B cell (primary cell): ENCODE results near the gene ARRDC1. TPM values are rescaled to one million over a fixed set of nuclear protein-coding genes. Genes with fewer than 3 reads are reported as not detected.

Experiments used
- ATAC-seq: fragments of 200-7000 bp; cut with Tn5 transposase; one replicate; pipeline ENCODE4 v1.10.0; 2021; ENCODE audit warnings: low read depth, mild to moderate bottlenecking, moderate number of reproducible peaks, moderate library complexity
- CTCF ChIA-PET: fragments of 350-600 bp; sonication (Branson Sonifier 250); formaldehyde crosslinking; loops from one replicate; lab custom pipeline; 2021; ENCODE audit warnings: antibody characterized with exemption, inconsistent platforms; lab: Charles Lee
- POLR2A ChIA-PET: fragments of 350-600 bp; sonication (Branson Sonifier 250); formaldehyde crosslinking; loops from one replicate; lab custom pipeline; 2021; ENCODE audit warnings: antibody characterized with exemption; lab: Charles Lee
- DNase-seq: peaks from one replicate; pipeline ENCODE4 v3.0.0; 2013
- H2AFZ ChIP-seq: 2 replicates; pipeline ENCODE4 v1.6.1; 2012; ENCODE audit warnings: mild to moderate bottlenecking, low read depth, low read length; ENCODE audit not compliant: insufficient read depth, poor library complexity, severe bottlenecking
- H3K27ac ChIP-seq, 2 donors: 1 replicate in 1 of 2; 2 replicates in 1 of 2; pipeline ENCODE4 v1.5.1; 2012 to 2013; ENCODE audit warnings: low read length in 2 of 2, mild to moderate bottlenecking in 2 of 2, moderate library complexity in 1 of 2
- H3K27me3 ChIP-seq, 4 experiments: fragments of 200-600 bp in 1 of 4; sonication (generic) in 1 of 4; replicated peaks in 1 of 4; 1 replicate in 2 of 4; 2 replicates in 2 of 4; pipeline versions ENCODE4 v1.6.1 to v1.7.0; 2013 to 2016; ENCODE audit warnings: low read length in 3 of 4, mild to moderate bottlenecking in 2 of 4, mixed read lengths in 1 of 4, moderate library complexity in 1 of 4; ENCODE audit not compliant: insufficient read depth in 4 of 4, control insufficient read depth in 3 of 4; ENCODE audit errors: control extremely low read depth in 1 of 4
- H3K36me3 ChIP-seq, 2 experiments: replicated peaks in 1 of 2; 1 replicate in 1 of 2; 2 replicates in 1 of 2; pipeline versions ENCODE4 v1.6.1 to v1.7.1; 2013; ENCODE audit warnings: low read length in 1 of 2; ENCODE audit not compliant: insufficient read depth in 2 of 2, control insufficient read depth in 1 of 2; ENCODE audit errors: control extremely low read depth in 1 of 2, extremely low read depth in 1 of 2
- H3K4me1 ChIP-seq, 2 donors: fragments of 200-600 bp in 1 of 2; sonication (generic) in 1 of 2; 1 replicate in 1 of 2; 2 replicates in 1 of 2; pipeline versions ENCODE4 v1.5.1 to v1.6.1; 2013 to 2017; ENCODE audit warnings: low read length in 2 of 2; ENCODE audit not compliant: control insufficient read depth in 2 of 2, insufficient read depth in 2 of 2
- H3K4me2 ChIP-seq: replicated peaks from 2 replicates; pipeline ENCODE3; 2012; ENCODE audit warnings: mild to moderate bottlenecking, low read depth, low read length; ENCODE audit not compliant: poor library complexity, severe bottlenecking
- H3K4me3 ChIP-seq, 5 experiments: fragments of 200-600 bp in 1 of 5; sonication (generic) in 1 of 5; 1 replicate in 3 of 5; 2 replicates in 2 of 5; pipeline versions ENCODE4 v1.5.1 to v1.7.0; 2011 to 2016; ENCODE audit warnings: low read length in 4 of 5, mild to moderate bottlenecking in 4 of 5, low read depth in 2 of 5, control low read depth in 1 of 5, moderate library complexity in 1 of 5; ENCODE audit not compliant: insufficient read depth in 1 of 5; ENCODE audit errors: control extremely low read depth in 1 of 5, extremely low read depth in 1 of 5
- H3K79me2 ChIP-seq: fragments of 200-600 bp; sonication (generic); one replicate; pipeline ENCODE4 v1.6.0; 2016; ENCODE audit warnings: low read length; ENCODE audit not compliant: control insufficient read depth, insufficient read depth
- H3K9ac ChIP-seq: fragments of 200-600 bp; sonication (generic); 2 replicates; pipeline ENCODE4 v1.6.1; 2017; ENCODE audit warnings: mild to moderate bottlenecking, low read length, moderate library complexity
- H3K9me3 ChIP-seq, 3 donors: one replicate each; pipeline versions ENCODE4 v1.6.1 to v1.7.1; 2013; ENCODE audit warnings: low read length in 2 of 3; ENCODE audit not compliant: control insufficient read depth in 2 of 3, insufficient read depth in 1 of 3; ENCODE audit errors: control extremely low read depth in 1 of 3
- H4K20me1 ChIP-seq: 2 replicates; pipeline ENCODE4 v1.6.0; 2012; ENCODE audit warnings: mild to moderate bottlenecking, low read length; ENCODE audit not compliant: insufficient read depth, control insufficient read depth, poor library complexity, severe bottlenecking
- H3K27ac Mint-ChIP-seq: one replicate; pipeline ENCODE4 v1.8.0; 2021; ENCODE audit warnings: mixed read lengths
- H3K27me3 Mint-ChIP-seq: one replicate; pipeline ENCODE4 v1.8.0; 2021; ENCODE audit warnings: mixed read lengths
- H3K4me1 Mint-ChIP-seq: one replicate; pipeline ENCODE4 v1.8.0; 2021; ENCODE audit warnings: mixed read lengths
- H3K4me3 Mint-ChIP-seq: one replicate; pipeline ENCODE4 v1.8.0; 2021; ENCODE audit warnings: mixed read lengths
- H3K9me3 Mint-ChIP-seq: one replicate; pipeline ENCODE4 v1.8.0; 2022; ENCODE audit warnings: mixed read lengths; ENCODE audit not compliant: insufficient read depth
- CTCF ChIP-seq: fragments of 200-600 bp; IDR thresholded peaks from one replicate; pipeline ENCODE4 v1.8.0; 2022; ENCODE audit warnings: antibody characterized with exemption, mild to moderate bottlenecking
- EZH2 ChIP-seq: IDR thresholded peaks from 2 replicates; pipeline ENCODE4 v1.6.1; 2012; ENCODE audit warnings: borderline replicate concordance, low read depth, mild to moderate bottlenecking, moderate library complexity, low read length; ENCODE audit not compliant: insufficient read depth, poor library complexity, severe bottlenecking
- WGBS: methylation state at CpG from one replicate; pipeline ENCODE4 v1.1.5; 2013; ENCODE audit warnings: missing lambda C conversion rate; ENCODE audit not compliant: insufficient coverage; 5-methylcytosine and 5-hydroxymethylcytosine counted together
- intact Hi-C: fragments of 100-400 bp; cut with micrococcal nuclease; formaldehyde crosslinking; loops from one replicate; pipeline ENCODE4 v1.10.0; 2022
- polyA plus RNA-seq: library from polyadenylated mRNA; depleted of rRNA; stranded (reverse); fragments of >200 nt; gene quantifications from 2 replicates; pipeline ENCODE4 v1.2.3, GENCODE V29; 2012
- total RNA-seq, 2 donors: library from RNA; stranded (reverse); fragments of 120-200 nt in 1 of 2; gene quantifications; 1 replicate in 1 of 2; 2 replicates in 1 of 2; pipeline versions ENCODE4 v1.2.3 to v1.2.4, GENCODE V29; 2013 to 2022

Gene ARRDC1
- total and polyA plus RNA-seq, 2 donors (not counting 1 experiment from before 2014, with no cell fraction given): 89.2 to 227 TPM

- WGBS: 91% methylated on average over 11 of the region's 16 CpGs
- Mint-ChIP-seq H3K4me3 (no peak overlapping the region), H3K9me3 (no peaks in the 10 kb centered on the region), H3K27me3 (no peaks in the 10 kb centered on the region), H3K4me1 (peaks cover 55% of the 10 kb centered on the region), H3K27ac (no peak overlapping the region)
- no peak overlapping the region for H3K4me2 ChIP-seq
- no peak overlapping the region for H2AFZ ChIP-seq
- no peak overlapping the region for H3K27ac ChIP-seq
- H3K27me3 ChIP-seq: no peaks in the 10 kb centered on the region
- H3K4me1 ChIP-seq: peaks cover 30 to 50% of the 10 kb centered on the region in 2 donors
- intact Hi-C loops: no loop called here
- DNase-seq: no peak
- no peak overlapping the region for H3K4me3 ChIP-seq
- no peaks in the 10 kb centered on the region for H3K36me3 ChIP-seq
- TF ChIP-seq CTCF: no peak
- no peak for TF ChIP-seq EZH2
- peaks cover 68% of the 10 kb centered on the region for H4K20me1 ChIP-seq
- H3K79me2 ChIP-seq: peaks cover 96% of the 10 kb centered on the region
- CTCF ChIA-PET: no interaction called here
- no peak for ATAC-seq
- no peak overlapping the region for H3K9ac ChIP-seq
- POLR2A ChIA-PET: interaction anchor here (0.6 kb wide), 1 partner anchor 8 kb away, joined by 6 read pairs; no protein-coding TSS in a partner anchor
- no peaks in the 10 kb centered on the region for H3K9me3 ChIP-seq
Observed at GRCh38 chr9:137631345-137632229, 26.1 kb downstream of the ARRDC1 start.
